Uterus (tissue), 2 donors: Measurements from ENCODE around the gene HSD11B1L.

Experiments
- POLR2A ChIP-seq, 2 donors: fragments of 450-650 bp; IDR thresholded peaks; one replicate each; pipeline ENCODE4 v1.6.1; 2016; ENCODE audit warnings: antibody characterized with exemption in 2 of 2, mild to moderate bottlenecking in 1 of 2, moderate library complexity in 1 of 2
- TF ChIP-seq, protein P1 (sequence below), 4 experiments: fragments of 200-600 bp in 2 of 4; fragments of 450-650 bp in 2 of 4; sonication (generic) in 2 of 4; IDR thresholded peaks; one replicate each; pipeline ENCODE4 v1.5.1; 2016 to 2019; ENCODE audit warnings: antibody characterized with exemption in 4 of 4, mild to moderate bottlenecking in 2 of 4, moderate library complexity in 1 of 4

DNA sequence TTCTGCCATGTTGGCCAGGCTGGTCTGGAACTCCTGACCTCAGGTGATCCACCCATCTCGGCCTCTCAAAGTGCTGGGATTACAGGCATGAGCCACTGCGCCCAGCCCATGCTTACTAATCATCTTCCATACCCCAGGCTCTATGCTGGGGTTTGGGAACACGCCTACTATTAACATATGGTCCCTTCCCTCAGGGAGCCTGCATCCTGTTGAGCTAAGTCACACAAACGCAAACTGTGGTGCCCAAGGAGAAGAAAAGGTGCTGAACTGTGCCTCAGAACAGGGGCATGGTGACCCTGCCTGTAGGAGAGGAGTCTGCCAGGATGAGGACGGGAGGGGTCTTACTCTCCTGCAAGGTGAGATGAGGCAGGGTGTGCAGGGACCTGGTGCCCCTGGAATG is 6.1 kb upstream of the HSD11B1L start:
- TF ChIP-seq, protein P1, sequence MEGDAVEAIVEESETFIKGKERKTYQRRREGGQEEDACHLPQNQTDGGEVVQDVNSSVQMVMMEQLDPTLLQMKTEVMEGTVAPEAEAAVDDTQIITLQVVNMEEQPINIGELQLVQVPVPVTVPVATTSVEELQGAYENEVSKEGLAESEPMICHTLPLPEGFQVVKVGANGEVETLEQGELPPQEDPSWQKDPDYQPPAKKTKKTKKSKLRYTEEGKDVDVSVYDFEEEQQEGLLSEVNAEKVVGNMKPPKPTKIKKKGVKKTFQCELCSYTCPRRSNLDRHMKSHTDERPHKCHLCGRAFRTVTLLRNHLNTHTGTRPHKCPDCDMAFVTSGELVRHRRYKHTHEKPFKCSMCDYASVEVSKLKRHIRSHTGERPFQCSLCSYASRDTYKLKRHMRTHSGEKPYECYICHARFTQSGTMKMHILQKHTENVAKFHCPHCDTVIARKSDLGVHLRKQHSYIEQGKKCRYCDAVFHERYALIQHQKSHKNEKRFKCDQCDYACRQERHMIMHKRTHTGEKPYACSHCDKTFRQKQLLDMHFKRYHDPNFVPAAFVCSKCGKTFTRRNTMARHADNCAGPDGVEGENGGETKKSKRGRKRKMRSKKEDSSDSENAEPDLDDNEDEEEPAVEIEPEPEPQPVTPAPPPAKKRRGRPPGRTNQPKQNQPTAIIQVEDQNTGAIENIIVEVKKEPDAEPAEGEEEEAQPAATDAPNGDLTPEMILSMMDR (IDR thresholded peaks at IDR 0.05) = no peak
- TF ChIP-seq POLR2A (IDR thresholded peaks at IDR 0.05) = no peak
